ENCODE measurements around the gene DAPK1.

DAPK1 gene

DNA sequence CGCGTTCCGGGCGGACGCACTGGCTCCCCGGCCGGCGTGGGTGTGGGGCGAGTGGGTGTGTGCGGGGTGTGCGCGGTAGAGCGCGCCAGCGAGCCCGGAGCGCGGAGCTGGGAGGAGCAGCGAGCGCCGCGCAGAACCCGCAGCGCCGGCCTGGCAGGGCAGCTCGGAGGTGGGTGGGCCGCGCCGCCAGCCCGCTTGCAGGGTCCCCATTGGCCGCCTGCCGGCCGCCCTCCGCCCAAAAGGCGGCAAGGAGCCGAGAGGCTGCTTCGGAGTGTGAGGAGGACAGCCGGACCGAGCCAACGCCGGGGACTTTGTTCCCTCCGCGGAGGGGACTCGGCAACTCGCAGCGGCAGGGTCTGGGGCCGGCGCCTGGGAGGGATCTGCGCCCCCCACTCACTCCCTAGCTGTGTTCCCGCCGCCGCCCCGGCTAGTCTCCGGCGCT is at the start of gene DAPK1:
DAPK1 (plus strand) TSS at position 264 of the 442 bp plus-strand sequence. CDS start 1,211 bp downstream, outside the sequence.
- no peak for DNase-seq

DNA sequence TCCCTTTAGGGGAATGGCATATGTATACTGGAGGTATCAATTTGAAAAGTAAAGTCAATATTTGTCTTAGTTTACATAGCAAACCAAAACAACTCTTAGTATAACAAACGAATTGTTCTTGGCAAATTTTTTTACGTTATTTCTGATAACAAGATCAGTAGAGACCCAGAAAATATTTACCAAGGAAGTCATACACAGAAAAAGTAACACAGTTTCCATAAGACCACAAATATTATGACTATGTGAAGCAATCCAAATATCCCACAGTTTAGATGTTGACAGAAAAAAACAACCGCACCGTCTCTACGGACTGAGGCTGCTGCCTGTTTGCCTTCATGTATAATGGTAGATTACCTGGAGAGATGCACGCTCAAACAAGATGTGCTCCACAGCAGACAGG is 46.5 kb upstream of the DAPK1 start:
- no peak for DNase-seq

DNA sequence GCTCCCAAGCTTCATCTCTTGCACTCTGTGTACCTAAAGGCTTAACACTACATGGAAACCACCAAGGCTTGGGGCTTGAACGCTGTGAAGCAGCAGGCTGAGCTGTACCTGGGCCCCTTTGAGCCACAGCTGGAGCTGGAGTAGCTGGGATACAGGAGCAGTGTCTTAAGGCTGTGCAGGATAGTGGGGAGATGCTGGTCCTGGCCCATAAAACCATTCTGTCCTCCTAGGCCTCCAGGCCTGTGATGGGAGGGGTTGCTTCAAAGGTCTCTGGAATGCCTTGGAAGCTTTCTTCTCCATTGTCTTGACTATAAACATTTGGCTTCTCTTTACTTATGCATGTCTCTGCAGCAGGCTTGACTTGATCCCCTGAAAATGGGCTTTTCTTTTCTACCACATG is 42.3 kb upstream of the DAPK1 start:
- DNase-seq, result no peak

DNA sequence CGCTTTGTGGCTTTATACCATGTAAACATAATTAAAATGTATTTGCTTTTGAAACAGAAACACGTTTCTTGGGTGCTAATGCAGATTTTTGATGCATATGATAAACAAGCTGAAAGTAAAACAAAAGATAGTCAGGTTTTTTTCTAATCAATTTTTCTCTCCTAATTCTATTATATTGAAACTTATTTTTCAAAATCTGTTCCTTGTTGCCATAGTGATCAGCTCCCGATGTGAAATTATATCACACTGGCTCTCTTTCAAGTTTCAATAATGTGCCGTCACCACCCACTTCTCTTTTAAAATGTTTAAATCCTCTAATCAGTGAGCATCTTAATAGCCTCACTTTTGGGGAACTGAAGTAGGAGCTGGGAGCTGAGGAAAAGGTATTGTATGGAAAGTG is 36.4 kb upstream of the DAPK1 start:
- DNase-seq, result no peak

DNA sequence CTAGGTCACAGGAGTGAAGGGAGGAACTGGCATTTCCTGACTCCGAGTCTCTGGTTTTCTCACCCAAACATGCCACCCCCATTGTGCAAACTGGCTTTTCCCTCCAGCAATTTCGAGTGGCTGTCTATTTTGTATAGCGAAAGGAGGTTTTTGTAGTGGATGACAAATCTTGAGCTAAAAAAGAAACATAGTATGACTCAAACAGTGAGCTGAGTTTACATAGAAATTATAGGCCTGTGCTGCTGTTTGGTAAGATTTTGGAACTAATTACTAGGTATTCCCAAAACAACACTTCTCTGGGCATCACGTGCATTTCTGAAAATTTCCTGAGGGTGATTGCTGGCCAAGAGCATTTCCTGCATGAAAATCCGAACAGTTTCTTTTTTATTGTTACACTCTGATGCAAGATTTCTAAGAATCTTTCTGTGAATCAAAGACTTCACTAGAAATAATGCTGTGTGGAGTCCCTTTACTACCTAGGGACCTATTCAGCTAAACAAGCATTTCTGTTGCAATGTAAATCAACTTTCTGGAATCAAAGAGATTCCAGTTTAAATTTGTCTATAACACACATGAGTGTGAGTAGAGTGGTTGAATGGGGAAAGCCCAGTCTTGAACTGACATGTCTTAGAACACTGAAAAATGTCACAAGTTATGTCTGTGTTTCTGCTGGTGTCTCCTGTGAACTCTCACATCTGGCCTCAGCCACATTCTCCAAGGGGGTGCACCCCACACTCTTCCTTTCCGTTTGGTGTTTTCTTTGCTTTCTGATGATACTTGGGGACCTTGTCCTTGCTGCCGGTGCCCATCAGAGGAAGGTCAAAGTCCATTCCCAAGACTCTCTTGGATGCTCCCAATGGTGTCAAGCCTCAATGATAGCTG is 33.3 kb upstream of the DAPK1 start:
- DNase-seq, result no peak

DNA sequence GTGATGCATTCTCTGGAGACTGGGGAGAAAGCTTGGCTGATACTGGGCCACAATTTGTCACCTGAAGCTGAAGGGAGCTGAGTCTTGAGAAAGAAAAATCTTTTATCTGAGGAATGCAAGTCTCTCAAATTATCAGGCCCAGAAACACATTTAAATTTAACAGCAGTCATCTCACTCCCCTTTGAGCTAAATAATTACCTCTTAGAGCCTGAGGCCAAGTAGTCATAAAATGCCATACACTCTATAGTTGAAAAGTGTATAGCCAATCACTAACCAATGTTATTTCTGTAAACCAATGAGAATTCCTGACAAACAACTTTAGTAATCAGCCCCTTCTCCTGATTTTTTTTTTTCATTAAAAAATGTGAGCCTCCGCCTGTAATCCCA is 32.7 kb upstream of the DAPK1 start:
- no peak for DNase-seq

DNA sequence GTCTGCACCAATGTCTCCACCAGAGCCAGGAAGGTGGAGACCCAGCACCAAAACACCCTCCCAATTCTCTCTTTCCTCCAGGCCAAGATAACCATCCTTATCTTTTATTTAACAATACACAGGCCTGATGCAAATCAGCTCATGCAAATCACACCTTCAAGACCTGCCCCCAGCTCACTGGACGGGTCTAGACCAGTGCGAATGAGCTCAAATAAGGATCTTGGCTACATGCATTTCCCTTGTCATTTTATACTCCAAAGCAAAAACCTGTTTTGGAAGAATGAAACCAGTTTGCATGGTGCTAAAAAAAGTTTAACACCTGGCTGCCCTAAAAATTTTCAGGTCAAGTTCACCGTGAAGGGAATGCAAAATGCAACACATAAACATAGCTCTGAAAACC is 31.9 kb upstream of the DAPK1 start:
- DNase-seq, result no peak

DNA sequence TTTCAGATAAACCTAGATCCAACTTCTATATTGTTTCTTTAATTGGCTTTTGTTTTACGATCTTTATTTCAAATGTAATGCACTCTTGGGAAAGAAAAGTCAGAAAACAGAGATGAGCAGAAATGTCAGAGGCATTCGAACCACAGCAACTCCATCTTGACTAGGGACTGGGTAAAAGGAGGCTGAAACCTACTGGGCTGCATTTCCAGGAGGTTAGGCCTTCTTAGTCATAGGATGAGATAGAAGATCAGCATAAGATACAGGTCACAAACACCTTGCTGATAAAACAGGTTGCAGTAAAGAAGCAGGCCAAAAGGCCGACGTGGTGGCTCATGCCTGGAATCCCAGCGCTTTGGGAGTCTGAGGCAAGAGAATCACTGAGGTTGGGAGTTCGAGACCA is 30.5 kb upstream of the DAPK1 start:
- DNase-seq, result no peak

DNA sequence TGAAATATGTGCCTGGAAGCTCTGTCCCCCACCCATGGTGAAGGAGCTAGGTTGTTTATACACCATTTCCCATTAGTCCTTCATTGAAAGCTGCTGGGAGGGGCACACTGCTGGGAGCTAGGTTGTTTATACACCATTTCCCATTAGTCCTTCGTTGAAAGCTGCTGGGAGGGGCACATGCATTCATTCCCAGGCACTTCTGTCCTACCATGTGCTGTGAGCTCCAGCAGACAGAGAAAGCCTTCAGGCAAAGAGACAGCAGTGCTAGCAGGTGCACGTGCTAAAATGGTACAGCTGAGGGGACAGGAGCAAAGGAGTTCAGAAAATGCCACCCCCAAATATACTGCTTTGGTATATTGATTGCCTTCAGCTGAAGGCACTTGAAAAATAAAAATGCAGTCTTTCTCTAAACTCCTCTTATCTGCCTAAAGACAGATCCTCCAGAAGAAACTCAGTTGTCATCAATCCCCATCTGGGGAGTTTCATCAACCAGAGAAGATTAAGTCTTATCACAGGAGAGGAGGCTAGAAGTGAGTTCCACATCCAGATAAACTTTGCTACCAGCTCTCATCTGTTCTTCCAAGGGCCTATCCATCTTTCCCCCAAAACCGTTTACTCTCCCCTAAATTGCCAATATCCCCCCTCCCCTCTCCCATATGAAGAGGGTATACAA is 27.7 kb upstream of the DAPK1 start:
- no peak for DNase-seq

DNA sequence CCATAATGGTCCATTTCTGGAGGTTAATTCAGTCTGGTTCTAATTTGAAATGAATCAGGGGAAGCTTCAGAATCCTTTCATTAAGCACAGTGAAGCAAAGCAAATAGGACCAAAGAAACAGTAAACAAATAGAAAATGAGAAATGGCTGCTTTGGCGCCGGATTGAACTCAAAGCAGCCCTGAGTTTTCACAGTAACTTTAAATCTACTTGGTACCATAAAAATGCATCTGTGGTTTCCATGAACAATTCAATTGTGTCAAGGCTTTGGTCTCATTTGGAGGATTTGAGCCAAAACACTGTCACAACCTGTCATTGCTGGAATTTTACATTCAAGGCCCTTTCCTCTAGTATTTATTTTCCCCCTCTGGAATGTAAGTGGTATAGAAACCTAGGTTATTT is 25.9 kb upstream of the DAPK1 start:
- DNase-seq, result no peak

DNA sequence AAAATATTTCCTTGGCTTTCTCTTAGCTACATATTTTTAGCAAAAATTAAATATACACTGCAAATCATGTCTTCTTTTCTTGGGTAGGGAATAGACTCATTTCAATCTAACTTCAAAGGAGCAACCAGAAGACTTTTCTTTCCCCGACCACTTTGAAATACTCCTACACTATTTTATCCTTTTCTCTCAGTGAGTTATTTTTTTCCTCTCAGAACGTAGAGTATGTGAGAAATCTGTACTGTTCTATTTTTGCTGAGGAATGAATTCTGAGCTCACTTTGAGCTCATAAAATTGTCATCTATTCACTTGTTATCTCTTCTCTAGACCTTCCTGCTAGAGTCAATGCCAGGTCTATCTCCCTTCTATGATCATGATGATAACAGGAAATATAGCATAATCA is 22.2 kb upstream of the DAPK1 start:
- DNase-seq, result no peak

DNA sequence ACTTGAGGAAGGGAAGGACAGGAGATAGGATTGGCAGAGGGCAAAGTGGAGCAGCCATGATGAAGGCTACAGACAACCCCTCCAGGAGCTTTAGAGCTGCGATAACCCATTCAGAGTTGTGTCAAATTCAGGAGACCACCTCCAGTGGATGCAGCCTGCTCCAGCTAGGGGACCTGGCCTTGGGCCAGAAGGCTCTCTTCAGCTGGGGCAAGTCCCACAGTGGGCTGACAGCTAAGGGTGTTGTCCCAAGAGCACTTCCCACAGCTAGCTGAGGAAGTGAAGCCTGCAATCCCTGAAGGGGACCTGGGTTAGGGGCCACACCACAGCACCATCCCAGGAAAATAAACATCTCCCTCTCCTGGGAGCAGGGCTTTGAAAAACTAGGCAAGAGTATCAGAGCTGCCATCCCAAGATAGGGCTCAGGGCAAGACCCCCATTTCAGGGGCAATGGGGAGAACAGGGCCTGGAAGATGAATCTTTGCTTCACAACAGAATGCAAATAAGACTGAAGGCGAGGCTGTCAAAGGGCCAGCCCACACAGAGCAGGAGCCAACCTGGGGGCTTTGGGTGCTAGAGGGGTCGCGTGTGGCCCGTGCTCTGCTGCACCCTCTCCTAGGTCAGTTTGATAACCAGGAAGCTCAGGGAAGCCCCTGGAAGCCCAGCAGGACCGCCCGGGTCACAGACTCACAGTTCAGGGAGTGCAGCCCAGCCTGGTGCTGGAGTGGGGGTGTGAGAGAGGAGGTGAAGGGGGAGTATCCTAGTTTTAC is 19.3 kb upstream of the DAPK1 start:
- no peak for DNase-seq

DNA sequence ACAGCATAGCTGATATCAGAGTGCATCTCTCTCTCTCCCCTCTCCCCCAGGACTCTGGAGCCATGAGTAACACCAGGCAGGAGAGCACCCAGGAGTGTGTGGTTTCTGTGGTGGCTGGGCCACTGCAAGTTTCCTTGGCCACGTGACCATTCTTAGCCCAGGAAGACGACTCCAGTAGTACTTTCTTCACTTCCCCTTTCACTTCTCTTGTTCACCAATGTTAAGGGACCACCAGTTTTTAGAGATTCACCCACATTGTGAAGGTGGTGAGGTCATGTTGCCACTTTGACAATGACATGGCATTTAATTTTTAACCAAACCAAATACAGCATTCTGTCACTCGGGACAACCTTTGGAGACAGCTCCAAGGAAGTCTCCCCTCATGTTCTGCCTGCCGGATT is 17.9 kb upstream of the DAPK1 start:
- no peak for DNase-seq

DNA sequence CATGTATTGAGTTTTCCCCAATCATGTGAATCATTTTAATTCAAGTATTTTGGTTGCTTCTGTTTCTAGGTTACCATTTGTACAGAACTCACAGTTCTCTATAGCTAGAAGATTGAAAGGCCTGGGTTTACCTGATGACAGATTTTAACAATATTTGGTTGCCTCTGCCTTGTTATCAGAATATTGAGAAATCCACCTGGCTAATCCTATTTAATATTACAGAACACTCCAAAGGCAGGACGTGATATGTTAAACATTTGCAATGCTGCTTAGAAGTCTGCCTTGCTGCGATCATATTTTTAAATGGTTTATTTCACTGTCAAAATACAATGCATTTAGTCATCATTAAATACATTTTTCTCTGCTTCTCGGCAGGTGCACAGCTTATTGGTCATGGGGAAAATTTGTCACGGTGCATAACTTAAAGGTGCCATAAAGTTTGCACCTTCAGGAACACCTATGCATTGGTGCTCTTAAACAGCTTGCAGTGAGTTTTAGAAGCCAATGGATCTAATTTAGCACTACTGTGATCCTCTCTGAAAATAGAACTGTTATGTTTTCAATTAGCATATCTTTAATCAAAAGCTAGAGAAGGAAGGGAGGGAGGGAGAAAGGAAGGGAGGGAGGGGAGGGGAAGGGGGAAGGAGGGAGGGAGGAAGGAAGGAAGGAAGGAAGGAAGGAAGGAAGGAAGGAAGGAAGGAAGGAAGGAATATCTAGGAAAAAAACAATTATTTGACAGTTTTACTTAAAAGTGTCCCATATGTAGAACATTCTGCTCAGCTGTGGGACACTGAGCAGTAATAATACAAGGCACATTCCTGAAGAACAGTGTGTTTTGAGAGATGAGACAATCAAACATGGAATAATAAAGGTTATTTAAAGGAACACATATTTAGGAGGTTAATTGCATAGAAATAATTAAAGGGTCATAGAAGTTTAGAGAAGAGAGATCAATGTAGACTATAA is 15.5 kb upstream of the DAPK1 start:
- no peak for DNase-seq

DNA sequence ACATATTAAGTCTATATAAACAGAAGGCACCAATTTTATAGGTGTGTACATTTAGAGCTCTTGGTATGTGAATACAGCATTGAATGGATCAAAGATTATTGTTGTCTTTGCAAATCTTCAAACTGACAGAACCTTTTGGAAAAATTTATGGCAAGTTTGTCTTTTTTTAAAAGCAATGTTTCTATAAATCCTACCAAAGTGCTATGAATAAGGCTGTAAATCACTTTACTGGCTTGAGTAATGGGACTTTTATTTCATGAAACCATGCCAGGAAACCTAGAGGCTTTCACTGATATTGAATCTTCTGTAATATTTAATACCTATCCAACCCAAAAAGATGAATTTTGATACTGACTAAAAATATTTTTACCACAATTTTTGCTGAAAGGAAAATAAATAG is 7.4 kb upstream of the DAPK1 start:
- no peak for DNase-seq

DNA sequence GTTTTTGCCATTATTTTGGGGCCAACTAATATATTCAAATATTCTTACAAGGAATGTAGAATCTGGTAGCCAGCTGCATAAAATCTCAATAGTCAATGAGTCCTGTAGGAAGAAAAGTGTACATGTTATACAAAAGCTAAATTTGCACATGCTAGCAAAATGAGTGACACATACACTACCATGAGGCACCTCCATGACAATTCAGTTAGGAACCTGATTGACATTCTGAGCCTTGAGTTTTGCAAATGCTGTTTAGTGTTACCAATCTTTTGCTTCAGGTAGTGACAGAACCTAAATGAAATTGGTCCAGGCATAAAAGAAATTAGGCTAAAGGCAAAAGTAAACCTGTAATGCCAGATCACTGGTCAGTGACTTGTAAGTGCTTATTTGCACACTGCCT is 6.8 kb upstream of the DAPK1 start:
- no peak for DNase-seq

DNA sequence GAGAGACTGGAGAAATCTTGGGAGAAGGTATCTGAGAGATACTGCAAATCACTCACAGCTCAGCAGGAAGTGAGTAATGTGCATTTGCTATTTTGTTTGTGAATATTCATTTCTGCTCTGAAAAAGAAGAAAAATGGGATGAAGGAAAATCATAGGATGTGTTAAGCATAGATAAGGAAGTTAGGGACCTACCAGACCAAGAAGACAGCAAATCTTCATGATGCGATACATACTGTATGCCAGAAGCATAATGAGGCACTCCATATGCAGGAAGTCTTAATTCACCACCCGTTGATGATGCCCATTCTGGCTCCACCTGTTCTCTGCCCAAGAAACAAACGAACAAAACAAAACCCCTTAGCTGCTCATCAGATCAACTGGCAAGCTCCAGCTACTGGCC is 6.1 kb upstream of the DAPK1 start:
- no peak for DNase-seq

DNA sequence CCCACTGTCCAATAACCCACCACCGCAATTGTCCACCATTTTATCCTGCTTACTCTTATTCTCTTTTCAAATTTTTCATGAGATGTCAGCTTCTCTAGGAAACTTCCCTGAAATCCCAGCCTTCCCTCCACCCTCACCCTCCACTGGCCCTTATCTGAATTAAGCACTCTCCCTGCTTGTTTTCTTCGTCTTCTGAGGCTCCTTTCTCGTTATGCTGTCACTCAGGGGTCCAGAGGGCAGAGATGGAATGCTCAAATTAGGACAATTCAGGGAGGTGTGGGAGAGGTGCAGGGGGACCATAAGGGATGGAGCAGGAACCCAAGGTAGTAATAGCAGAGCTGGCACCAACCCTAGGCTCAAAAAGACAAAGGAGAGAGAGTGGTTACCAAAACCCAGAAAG is 5.0 kb upstream of the DAPK1 start:
- DNase-seq, result no peak

DNA sequence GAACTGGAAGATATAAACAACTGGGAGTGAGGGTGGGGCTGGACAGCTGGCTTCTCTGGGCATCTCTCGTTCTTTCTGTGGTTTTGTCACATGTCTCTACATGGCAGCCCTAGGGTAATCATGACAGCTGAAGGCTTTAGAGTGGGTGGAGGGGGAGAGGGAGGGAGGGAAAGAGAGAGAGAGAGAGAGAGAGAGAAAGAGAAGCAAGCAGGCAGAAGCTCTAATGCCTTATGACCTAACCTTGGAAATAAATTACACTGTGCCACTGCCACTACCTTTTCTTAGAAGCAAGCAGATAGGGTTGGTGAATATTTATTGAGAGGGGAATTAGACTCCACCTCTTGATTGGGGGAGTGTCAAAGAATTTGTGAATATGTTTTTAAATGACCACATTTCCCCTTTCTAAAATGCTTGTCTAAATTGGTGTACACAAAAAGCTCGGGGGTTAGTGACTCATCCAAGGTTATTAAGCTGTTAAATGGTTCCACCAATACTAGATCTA is 2.6 kb upstream of the DAPK1 start:
- DNase-seq, result no peak

DNA sequence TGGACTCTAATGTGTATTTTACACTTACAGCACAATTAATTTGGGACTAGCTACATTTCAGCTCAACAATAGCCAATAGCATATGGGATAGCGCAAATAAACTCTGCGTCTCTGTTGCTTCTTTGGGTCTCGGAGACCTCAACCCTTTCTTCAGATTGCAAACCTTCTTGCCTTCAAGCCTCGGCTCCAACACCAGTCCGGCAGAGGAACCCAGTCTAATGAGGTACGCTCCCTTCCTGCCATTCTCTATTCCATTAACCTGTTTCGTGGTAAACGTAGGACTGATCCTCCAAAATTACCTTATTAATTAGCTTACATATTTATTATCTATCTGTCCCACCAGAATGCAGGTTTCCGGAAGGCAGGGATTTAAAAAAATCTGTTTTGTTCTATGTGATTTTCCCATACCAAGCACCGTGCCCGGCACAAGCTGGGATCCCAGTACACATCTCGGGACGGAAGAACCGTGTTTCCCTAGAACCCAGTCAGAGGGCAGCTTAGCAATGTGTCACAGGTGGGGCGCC is 525 bp upstream of the DAPK1 start:
- no peak for DNase-seq

DNA sequence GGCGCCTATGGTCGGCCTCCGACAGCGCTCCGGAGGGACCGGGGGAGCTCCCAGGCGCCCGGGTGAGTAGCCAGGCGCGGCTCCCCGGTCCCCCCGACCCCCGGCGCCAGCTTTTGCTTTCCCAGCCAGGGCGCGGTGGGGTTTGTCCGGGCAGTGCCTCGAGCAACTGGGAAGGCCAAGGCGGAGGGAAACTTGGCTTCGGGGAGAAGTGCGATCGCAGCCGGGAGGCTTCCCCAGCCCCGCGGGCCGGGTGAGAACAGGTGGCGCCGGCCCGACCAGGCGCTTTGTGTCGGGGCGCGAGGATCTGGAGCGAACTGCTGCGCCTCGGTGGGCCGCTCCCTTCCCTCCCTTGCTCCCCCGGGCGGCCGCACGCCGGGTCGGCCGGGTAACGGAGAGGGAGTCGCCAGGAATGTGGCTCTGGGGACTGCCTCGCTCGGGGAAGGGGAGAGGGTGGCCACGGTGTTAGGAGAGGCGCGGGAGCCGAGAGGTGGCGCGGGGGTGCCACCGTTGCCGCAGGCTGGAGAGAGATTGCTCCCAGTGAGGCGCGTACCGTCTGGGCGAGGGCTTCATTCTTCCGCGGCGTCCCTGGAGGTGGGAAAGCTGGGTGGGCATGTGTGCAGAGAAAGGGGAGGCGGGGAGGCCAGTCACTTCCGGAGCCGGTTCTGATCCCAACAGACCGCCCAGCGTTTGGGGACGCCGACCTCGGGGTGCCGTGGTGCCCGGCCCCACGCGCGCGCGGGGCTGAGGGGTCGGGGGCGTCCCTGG is 561 bp downstream of the DAPK1 start:
- DNase-seq, result no peak
